Neutrophil (primary cell): Measurements from ENCODE around the gene AFF1.

Experiments used
- H3K27ac ChIP-seq: fragments of 200-600 bp; sonication (generic); 2 replicates; pipeline ENCODE4 v1.5.1; 2016; ENCODE audit warnings: mild to moderate bottlenecking, moderate library complexity
- H3K27me3 ChIP-seq: fragments of 200-600 bp; sonication (generic); 2 replicates; pipeline ENCODE4 v1.6.0; 2016; ENCODE audit warnings: mild to moderate bottlenecking
- H3K36me3 ChIP-seq: fragments of 200-600 bp; sonication (generic); 2 replicates; pipeline ENCODE4 v1.5.1; 2017
- H3K4me1 ChIP-seq, 2 experiments: fragments of 200-600 bp in 1 of 2; sonication (generic) in 1 of 2; 1 replicate in 1 of 2; 2 replicates in 1 of 2; pipeline versions ENCODE4 v1.5.1 to v1.6.1; 2013 to 2016; ENCODE audit warnings: low read depth in 1 of 2, low read length in 1 of 2, mild to moderate bottlenecking in 1 of 2, moderate library complexity in 1 of 2; ENCODE audit not compliant: control insufficient read depth in 1 of 2, insufficient read depth in 1 of 2
- H3K4me3 ChIP-seq, 2 experiments: fragments of 200-600 bp in 1 of 2; sonication (generic) in 1 of 2; 1 replicate in 1 of 2; 2 replicates in 1 of 2; pipeline ENCODE4 v1.5.1; 2013 to 2016; ENCODE audit warnings: low read depth in 1 of 2, low read length in 1 of 2, mild to moderate bottlenecking in 1 of 2, moderate library complexity in 1 of 2
- H3K9me3 ChIP-seq: fragments of 200-600 bp; sonication (generic); 2 replicates; pipeline ENCODE4 v1.5.1; 2016
- CTCF ChIP-seq: fragments of 200-600 bp; sonication (generic); IDR thresholded peaks from 2 replicates; pipeline ENCODE4 v1.5.1; 2016; ENCODE audit warnings: antibody characterized with exemption

AFF1 gene

GRCh38 chr4:86944964-86945781 is 10.4 kb downstream of the AFF1 start:
- Histone ChIP-seq H3K36me3 (no peaks in the 10 kb centered on the region), H3K4me1 (no peaks in the 10 kb centered on the region), H3K27me3 (no peaks in the 10 kb centered on the region), H3K4me3 (no peak overlapping the region), H3K27ac (no peak overlapping the region), H3K9me3 (no peaks in the 10 kb centered on the region)
- no peak for TF ChIP-seq CTCF

- no peak for TF ChIP-seq CTCF
These were observed 12.2 kb downstream of the AFF1 start for GRCh38 chr4:86946868-86947500.

GRCh38 chr4:86947501-86948120 is 12.8 kb downstream of the AFF1 start:
- H3K4me3 ChIP-seq, result no peak overlapping the region
- H3K27ac ChIP-seq, result no peak overlapping the region
- TF ChIP-seq CTCF, result no peak
- H3K36me3 ChIP-seq, result no peaks in the 10 kb centered on the region
- no peaks in the 10 kb centered on the region for H3K4me1 ChIP-seq
- no peaks in the 10 kb centered on the region for H3K9me3 ChIP-seq
- H3K27me3 ChIP-seq, result no peaks in the 10 kb centered on the region

More at GRCh38 chr4:86946868-86947500, 12.2 kb downstream of the AFF1 start:
- H3K4me1 ChIP-seq, result no peaks in the 10 kb centered on the region
- no peaks in the 10 kb centered on the region for H3K9me3 ChIP-seq
- no peaks in the 10 kb centered on the region for H3K36me3 ChIP-seq
- H3K4me3 ChIP-seq, result no peak overlapping the region
- H3K27ac ChIP-seq, result no peak overlapping the region
- H3K27me3 ChIP-seq, result no peaks in the 10 kb centered on the region

- H3K27me3 ChIP-seq, result no peaks in the 10 kb centered on the region
- H3K4me1 ChIP-seq, result no peaks in the 10 kb centered on the region
- H3K27ac ChIP-seq, result no peak overlapping the region
- H3K9me3 ChIP-seq, result no peaks in the 10 kb centered on the region
- no peak for TF ChIP-seq CTCF
- no peak overlapping the region for H3K4me3 ChIP-seq
- H3K36me3 ChIP-seq, result no peaks in the 10 kb centered on the region
These were observed 13.5 kb downstream of the AFF1 start for GRCh38 chr4:86948276-86948675.

- H3K4me3 ChIP-seq, result no peak overlapping the region
- H3K27me3 ChIP-seq, result no peaks in the 10 kb centered on the region
- H3K9me3 ChIP-seq, result no peaks in the 10 kb centered on the region
- no peak for TF ChIP-seq CTCF
- H3K4me1 ChIP-seq, result no peaks in the 10 kb centered on the region
- H3K27ac ChIP-seq, result no peak overlapping the region
- no peaks in the 10 kb centered on the region for H3K36me3 ChIP-seq
These were observed 16.2 kb downstream of the AFF1 start for GRCh38 chr4:86950831-86951525.
